GM12878 (cell line): ENCODE measurements around the gene ATF7. TPM values are rescaled to one million over a fixed set of nuclear protein-coding genes. Genes with fewer than 3 reads are reported as not detected.

Experiments used
- ATAC-seq: fragments of 200-7000 bp; cut with Tn5 transposase; 3 replicates; pipeline ENCODE4 v1.9.1; 2020; ENCODE audit warnings: mild to moderate bottlenecking, moderate library complexity
- BruUV-seq: library from RNA; stranded (reverse); fragments of 400-500 nt; replicated peaks from 2 replicates; lab custom pipeline; 2021; lab: Mats Ljungman, UMichigan
- CTCF ChIA-PET: fragments of 300-600 bp; sonication (Branson Sonifier 250); formaldehyde crosslinking; extraction: SDS; loops from one replicate; lab custom pipeline; 2021; ENCODE audit warnings: inconsistent platforms; lab: Yijun Ruan, JAX
- POLR2A ChIA-PET: fragments of 350-600 bp; formaldehyde crosslinking; extraction: SDS; loops from one replicate; lab custom pipeline; 2021; ENCODE audit warnings: inconsistent platforms; lab: Charles Lee
- RAD21 ChIA-PET: fragments of 300-600 bp; sonication (Branson Sonifier 250); formaldehyde crosslinking; loops from one replicate; lab custom pipeline; 2023; ENCODE audit warnings: antibody characterized with exemption; ENCODE audit not compliant: unreplicated experiment; lab: Charles Lee
- SMC1A ChIA-PET: fragments of 300-600 bp; sonication (Branson Sonifier 250); formaldehyde crosslinking; loops from one replicate; lab custom pipeline; 2023; ENCODE audit not compliant: unreplicated experiment, uncharacterized antibody; lab: Charles Lee
- DNase-seq: peaks from one replicate; pipeline ENCODE4 v3.0.0-alpha.2; 2011; ENCODE audit warnings: low read depth, low spot score
- FAIRE-seq: peaks from 3 replicates; lab custom pipeline; 2011; peaks lifted over from hg19 to GRCh38; lab: Jason Lieb, UNC
- H2AFZ ChIP-seq: 2 replicates; pipeline ENCODE4 v1.6.0; 2011; ENCODE audit warnings: low read depth, low read length, control low read depth; ENCODE audit not compliant: control insufficient read depth
- H3K27ac ChIP-seq: 2 replicates; pipeline ENCODE4 v1.5.1; 2011; ENCODE audit warnings: control low read depth; ENCODE audit not compliant: control insufficient read depth, insufficient read depth
- H3K27me3 ChIP-seq, 2 experiments: replicated peaks in 1 of 2; 2 replicates each; pipeline versions ENCODE4 v1.6.0 to v1.6.1; 2011; ENCODE audit warnings: low read length in 1 of 2; ENCODE audit not compliant: control insufficient read depth in 2 of 2, insufficient read depth in 2 of 2
- H3K36me3 ChIP-seq, 2 experiments: 2 replicates each; pipeline ENCODE4 v1.5.1; 2011; ENCODE audit warnings: low read length in 1 of 2; ENCODE audit not compliant: control insufficient read depth in 2 of 2, insufficient read depth in 2 of 2
- H3K4me1 ChIP-seq: 2 replicates; pipeline ENCODE4 v1.6.1; 2011; ENCODE audit warnings: mild to moderate bottlenecking, low read length, moderate library complexity, mixed read lengths; ENCODE audit not compliant: control insufficient read depth, insufficient read depth
- H3K4me2 ChIP-seq: 2 replicates; pipeline ENCODE4 v1.6.0; 2011; ENCODE audit warnings: control low read depth; ENCODE audit not compliant: control insufficient read depth, insufficient read depth
- H3K4me3 ChIP-seq: fragments of 200-600 bp; sonication (generic); 2 replicates; pipeline ENCODE4 v1.5.1; 2016
- H3K79me2 ChIP-seq: 2 replicates; pipeline ENCODE4 v1.6.0; 2011; ENCODE audit warnings: low read length; ENCODE audit not compliant: control insufficient read depth, insufficient read depth
- H3K9ac ChIP-seq: 2 replicates; pipeline ENCODE4 v1.8.0; 2011; ENCODE audit warnings: low read length, control low read depth, mixed read lengths; ENCODE audit not compliant: control insufficient read depth, insufficient read depth
- H3K9me3 ChIP-seq: replicated peaks from 3 replicates; pipeline ENCODE4 v1.5.1; 2011; ENCODE audit warnings: mild to moderate bottlenecking, low read length; ENCODE audit not compliant: control insufficient read depth, insufficient read depth
- H4K20me1 ChIP-seq: 2 replicates; pipeline ENCODE4 v1.6.0; 2011; ENCODE audit not compliant: control insufficient read depth, insufficient read depth
- CREB1 ChIP-seq: IDR thresholded peaks from 2 replicates; pipeline ENCODE4 v1.6.1; 2012; ENCODE audit warnings: low read depth, mild to moderate bottlenecking, inconsistent platforms
- CTCF ChIP-seq, 3 experiments: IDR thresholded peaks in 2 of 3; conservative IDR thresholded peaks in 1 of 3; 2 replicates each; pipeline ENCODE4 v1.5.1; 2011; ENCODE audit warnings: low read depth in 3 of 3, low read length in 3 of 3, mild to moderate bottlenecking in 3 of 3, control low read depth in 2 of 3, moderate library complexity in 2 of 3, inconsistent platforms in 1 of 3, mixed read lengths in 1 of 3; ENCODE audit not compliant: control insufficient read depth in 2 of 3, insufficient read depth in 1 of 3; ENCODE audit errors: extremely low read depth in 1 of 3
- GABPA ChIP-seq: IDR thresholded peaks from 2 replicates; pipeline ENCODE4 v1.6.1; 2014; ENCODE audit warnings: antibody characterized with exemption, low read depth, mild to moderate bottlenecking, inconsistent platforms
- IKZF1 ChIP-seq: fragments of 450-650 bp; conservative IDR thresholded peaks from 2 replicates; pipeline ENCODE4 v1.6.1; 2017; ENCODE audit warnings: antibody characterized with exemption, mild to moderate bottlenecking
- IKZF2 ChIP-seq, 2 experiments: fragments of 450-650 bp; IDR thresholded peaks; 2 replicates each; pipeline ENCODE4 v1.6.1; 2017; ENCODE audit warnings: mild to moderate bottlenecking in 2 of 2, moderate library complexity in 2 of 2
- LARP7 ChIP-seq: fragments of 450-650 bp; IDR thresholded peaks from 2 replicates; pipeline ENCODE4 v1.6.1; 2017; ENCODE audit warnings: mild to moderate bottlenecking
- POLR2AphosphoS5 ChIP-seq: IDR thresholded peaks from 2 replicates; pipeline ENCODE4 v1.6.1; 2011; ENCODE audit warnings: mild to moderate bottlenecking, low read length, inconsistent platforms
- RELA ChIP-seq: fragments of 450-650 bp; IDR thresholded peaks from 2 replicates; pipeline ENCODE4 v1.8.0; 2014; ENCODE audit warnings: borderline replicate concordance; ENCODE audit not compliant: partially characterized antibody
- SREBF1 ChIP-seq: IDR thresholded peaks from 2 replicates; pipeline ENCODE4 v1.6.1; 2012; ENCODE audit warnings: mild to moderate bottlenecking, low read length
- SUPT20H ChIP-seq: IDR thresholded peaks from 2 replicates; pipeline ENCODE4 v1.6.1; 2011; ENCODE audit warnings: low read depth, mild to moderate bottlenecking, low read length, moderate library complexity, borderline replicate concordance; ENCODE audit not compliant: control insufficient read depth
- WGBS: methylation state at CpG from one replicate; pipeline ENCODE4 v1.1.6; 2016; ENCODE audit warnings: low lambda C conversion rate; ENCODE audit not compliant: insufficient replicate concordance, insufficient coverage; ENCODE audit errors: missing lambda C conversion rate; 5-methylcytosine and 5-hydroxymethylcytosine counted together
- in situ Hi-C: fragments of 300-500 bp; cut with MboI; formaldehyde crosslinking; loops from 9 replicates; pipeline ENCODE4 v1.14.3; 2018; ENCODE audit warnings: mixed read lengths
- intact Hi-C: fragments of 100-400 bp; cut with micrococcal nuclease; formaldehyde crosslinking; loops from one replicate; pipeline ENCODE4 v1.14.2; 2022; ENCODE audit not compliant: unreplicated experiment
- polyA plus RNA-seq, 11 experiments: library from polyadenylated mRNA; depleted of rRNA in 4 of 11; unstranded in 6 of 11; stranded (reverse) in 5 of 11; fragments of >200 nt; fragmentation: Nextera tagmentation in 4 of 11; fragmentation: Illumina TruSeq in 1 of 11; extraction: Ambion mirVana in 4 of 11; extraction: Trizol in 1 of 11; gene quantifications; 1 replicate in 1 of 11; 2 replicates in 10 of 11; pipeline versions ENCODE4 v1.2.1 to v1.2.3, GENCODE V29; 2011 to 2016; ENCODE audit warnings: inconsistent platforms in 2 of 11, missing spikeins in 2 of 11, low read depth in 1 of 11
- total RNA-seq, 4 experiments: library from RNA; depleted of rRNA in 3 of 4; stranded (reverse); fragments of >200 nt in 3 of 4; fragmentation: Illumina TruSeq in 1 of 4; extraction: Trizol in 1 of 4; gene quantifications; 2 replicates each; pipeline versions ENCODE4 v1.2.1 to v1.2.3, GENCODE V29; 2013 to 2021

ATF7 gene
- total and polyA plus RNA-seq, 10 of the 15 experiments (the other 5 are each of a cell fraction or from before 2014, with no cell fraction given), result 9.1 to 30.7 (median 21.8) TPM

- no peak overlapping the region for H3K4me2 ChIP-seq
- ATAC-seq (no peak), FAIRE-seq (no peak), DNase-seq (no peak)
- no peaks in the 10 kb centered on the region for H3K9me3 ChIP-seq
- no peak overlapping the region for H3K27ac ChIP-seq
- intact Hi-C loops, result no loop called here
- ChIA-PET SMC1A (interaction anchor here (0.9 to 6.5 kb wide), 4 partner anchors 14 to 127 kb away, joined by 3 to 32 read pairs (median 10); partner anchors contain the start of genes NPFF and TARBP2), RAD21 (interaction anchor here (0.9 to 4.2 kb wide), 2 partner anchors 126 to 155 kb away, joined by 3 to 15 read pairs; no protein-coding TSS in a partner anchor), POLR2A (interaction anchor here (0.6 to 1.2 kb wide), 2 partner anchors 81 to 285 kb away, joined by 4 to 6 read pairs; no protein-coding TSS in a partner anchor), CTCF (interaction anchor here (0.9 to 2.5 kb wide), 3 partner anchors 30 to 127 kb away, joined by 3 to 12 read pairs (median 3); no protein-coding TSS in a partner anchor)
- in situ Hi-C loops, result loop anchor here (10.0 kb wide), 1 partner anchor 454 kb away; no protein-coding TSS in a partner anchor
- no peaks in the 10 kb centered on the region; the same call in 1 of the 2 replicates for H3K79me2 ChIP-seq
- TF ChIP-seq GABPA, result no peak
- peak; percentile 55 for TF ChIP-seq POLR2AphosphoS5
- H4K20me1 ChIP-seq, result no peaks in the 10 kb centered on the region; the same call in 1 of the 2 replicates
- BruUV-seq, result no TSS peak
- H3K36me3 ChIP-seq, result peaks cover 40 to 41% of the 10 kb centered on the region in 2 experiments
- 0 out of 2 replicates have a peak, but pooled peaks cover 2% of the 10 kb centered on the region for H3K4me1 ChIP-seq
- no peaks in the 10 kb centered on the region for H3K27me3 ChIP-seq
- no peak overlapping the region for H2AFZ ChIP-seq
- WGBS, result 0% methylated on average over 1 of the region's 1 CpG
- H3K9ac ChIP-seq, result no peak overlapping the region
- H3K4me3 ChIP-seq, result no peak overlapping the region
Measured at GRCh38 chr12:53478865-53479264, 147.3 kb downstream of the ATF7 start.

GRCh38 chr12:53476769-53477209, 149.4 kb downstream of the ATF7 start:
- in situ Hi-C loops, result loop anchor here (10.0 kb wide), 1 partner anchor 452 kb away; no protein-coding TSS in a partner anchor
- H3K79me2 ChIP-seq, result peaks cover 2% of the 10 kb centered on the region; the same call in 1 of the 2 replicates
- 66% methylated on average over 2 of the region's 2 CpGs for WGBS
- no TSS peak for BruUV-seq
- no peak overlapping the region for H3K9ac ChIP-seq
- no peaks in the 10 kb centered on the region for H3K9me3 ChIP-seq
- 0 out of 2 replicates have a peak, but pooled peaks cover 2% of the 10 kb centered on the region for H3K4me1 ChIP-seq
- no peaks in the 10 kb centered on the region for H3K27me3 ChIP-seq
- ChIA-PET RAD21 (interaction anchor here (0.5 to 4.2 kb wide), 4 partner anchors 8 to 124 kb away, joined by 3 to 15 read pairs (median 4); no protein-coding TSS in a partner anchor), POLR2A (interaction anchor here (0.6 to 1.5 kb wide), 3 partner anchors 9 to 132 kb away, joined by 3 to 4 read pairs (median 4); no protein-coding TSS in a partner anchor), SMC1A (interaction anchor here (0.7 to 6.5 kb wide), 11 partner anchors 9 to 153 kb away, joined by 3 to 32 read pairs (median 3); partner anchors contain the start of gene NPFF), CTCF (interaction anchor here (0.6 to 4.4 kb wide), 29 partner anchors 9 to 938 kb away, joined by 3 to 30 read pairs (median 4); partner anchors contain the start of gene TARBP2)
- no peak for FAIRE-seq
- no peak overlapping the region for H3K4me2 ChIP-seq
- intact Hi-C loops, result no loop called here
- DNase-seq, result no peak
- ATAC-seq, result peak; percentile 60
- H3K4me3 ChIP-seq, result no peak overlapping the region
- H3K36me3 ChIP-seq, result peaks cover 25 to 50% of the 10 kb centered on the region in 2 experiments
- TF ChIP-seq LARP7 (no peak), CTCF (IDR thresholded peaks at IDR 0.05 in 2 of 3, conservative IDR thresholded peaks at IDR 0.05 in 1 of 3; ENCODE audit: control insufficient read depth in 2 of 3, extremely low read depth in 1 of 3, insufficient read depth in 1 of 3, low read depth in 3 of 3, low read length in 3 of 3) (peak in 2 of 3 experiments; percentile 10 to 34; a peak in 2 of 6 replicates), IKZF2 (IDR thresholded peaks at IDR 0.05) (no peak), SUPT20H (no peak), POLR2AphosphoS5 (peak; percentile 36; the same call in 1 of the 2 replicates), RELA (no peak), CREB1 (no peak), IKZF1 (no peak), SREBF1 (no peak)
- no peak overlapping the region for H3K27ac ChIP-seq
- H2AFZ ChIP-seq, result no peak overlapping the region
- H4K20me1 ChIP-seq, result peaks cover 3% of the 10 kb centered on the region
